Jurkat, Clone E6-1 (cell line): ENCODE data around the gene ATF7IP2.
A peak's percentile ranks its signal among the peaks of the same experiment; 100 is the strongest.
"Not testable (repeated sequence)": the region's sequence is repeated elsewhere in the genome, so short reads cannot be mapped to it uniquely, and the experiment has no call there.

ENCODE experiments used
- DNase-seq: peaks from one replicate; pipeline ENCODE4 v3.0.0-alpha.2; 2011; ENCODE audit warnings: low read depth, low spot score
- H3K4me3 ChIP-seq: 2 replicates; pipeline ENCODE4 v1.5.1; 2011; ENCODE audit warnings: mild to moderate bottlenecking, low read length, control low read depth, moderate library complexity

ATF7IP2 gene

DNA sequence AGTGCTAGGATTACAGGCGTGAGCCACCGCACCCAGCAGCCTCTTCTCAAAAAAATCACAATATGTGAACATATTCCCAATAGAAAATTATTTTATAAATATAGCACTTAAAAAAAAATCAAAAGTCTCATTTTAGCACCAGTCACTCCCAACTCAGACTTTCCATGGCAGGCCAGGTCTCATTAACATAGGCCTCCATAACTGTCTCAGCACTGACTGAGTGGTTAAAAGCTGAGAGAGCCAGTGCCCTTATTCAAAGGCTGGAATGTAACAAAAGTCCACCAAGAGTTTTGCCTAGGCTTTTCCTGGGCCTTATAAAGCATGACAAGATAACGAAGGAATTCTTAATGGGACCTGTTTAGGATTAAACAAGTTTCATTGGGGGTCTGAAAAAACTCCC is 114.7 kb downstream of the ATF7IP2 start:
- DNase-seq = no peak
- no peak overlapping the region for H3K4me3 ChIP-seq

DNA sequence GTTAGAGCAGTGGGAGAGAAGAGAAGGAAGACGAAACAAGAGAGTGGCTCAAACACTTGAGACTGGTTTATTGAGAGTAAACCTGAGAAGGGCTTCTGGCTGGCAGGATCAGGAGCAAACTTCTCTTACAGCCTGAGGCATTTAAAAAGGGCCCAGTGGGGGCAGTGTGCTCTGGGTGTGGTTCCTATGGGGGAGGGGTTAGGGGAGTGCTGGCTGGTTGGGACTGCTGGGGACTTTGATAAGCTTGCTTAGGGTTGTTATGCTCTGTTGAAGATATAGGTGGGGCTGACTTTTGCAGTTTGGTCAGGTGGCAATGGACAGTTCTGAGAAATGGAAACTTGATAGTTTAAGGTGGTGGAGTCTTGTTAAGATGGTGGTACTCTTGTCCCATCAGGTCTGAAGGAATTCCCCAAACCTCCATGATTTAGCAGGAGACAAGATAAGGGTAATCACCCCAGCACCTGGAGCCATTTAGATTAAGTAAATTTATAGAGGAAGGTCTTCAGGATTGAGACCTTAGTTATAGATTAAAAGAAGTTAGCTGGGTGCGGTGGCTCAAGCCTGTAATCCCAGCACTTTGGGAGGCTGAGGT is 115.3 kb downstream of the ATF7IP2 start:
- peak; percentile 29 for DNase-seq
- H3K4me3 ChIP-seq = no peak overlapping the region

DNA sequence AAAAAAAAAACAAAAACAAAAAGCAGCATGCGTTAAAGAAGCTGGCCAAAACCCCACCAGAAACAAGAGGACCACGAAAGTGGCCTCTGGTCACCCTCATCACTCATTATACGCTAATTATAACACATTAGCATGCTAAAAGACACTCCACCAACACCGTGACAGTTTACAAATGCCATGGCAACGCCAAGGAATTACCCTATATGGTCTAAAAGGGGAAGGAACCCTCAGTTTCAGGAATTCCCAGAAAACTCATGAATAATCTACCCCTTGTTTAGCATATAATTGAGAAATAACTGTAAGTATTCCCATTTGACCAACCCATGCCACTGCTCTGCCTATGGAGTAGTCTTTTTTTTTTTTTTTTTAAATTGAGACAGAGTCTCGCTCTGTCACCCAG is 116.9 kb downstream of the ATF7IP2 start:
- DNase-seq = no peak
- H3K4me3 ChIP-seq = no peak overlapping the region

GRCh38 chr16:10504404-10504885 is 118.6 kb downstream of the ATF7IP2 start:
- no peak for DNase-seq
- H3K4me3 ChIP-seq = no peak overlapping the region

DNA sequence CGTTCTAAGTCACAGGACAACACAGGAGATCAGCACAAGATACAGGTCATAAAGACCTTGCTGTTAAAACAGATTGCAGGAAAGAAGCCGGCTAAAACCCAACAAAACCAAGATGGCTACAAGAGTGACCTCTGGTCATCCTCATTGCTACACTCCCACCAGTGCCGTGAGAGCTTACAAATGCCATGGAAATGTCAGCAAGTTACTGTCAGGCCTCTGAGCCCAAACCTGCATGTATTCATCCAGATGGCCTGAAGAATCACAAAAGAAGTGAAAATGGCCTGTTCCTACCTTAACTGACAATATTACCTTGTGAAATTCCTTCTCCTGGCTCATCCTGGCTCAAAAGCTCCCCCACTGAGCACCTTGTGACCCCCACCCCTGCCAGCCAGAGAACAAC is 119.4 kb downstream of the ATF7IP2 start:
- H3K4me3 ChIP-seq, DNase-seq: not testable (repeated sequence)

DNA sequence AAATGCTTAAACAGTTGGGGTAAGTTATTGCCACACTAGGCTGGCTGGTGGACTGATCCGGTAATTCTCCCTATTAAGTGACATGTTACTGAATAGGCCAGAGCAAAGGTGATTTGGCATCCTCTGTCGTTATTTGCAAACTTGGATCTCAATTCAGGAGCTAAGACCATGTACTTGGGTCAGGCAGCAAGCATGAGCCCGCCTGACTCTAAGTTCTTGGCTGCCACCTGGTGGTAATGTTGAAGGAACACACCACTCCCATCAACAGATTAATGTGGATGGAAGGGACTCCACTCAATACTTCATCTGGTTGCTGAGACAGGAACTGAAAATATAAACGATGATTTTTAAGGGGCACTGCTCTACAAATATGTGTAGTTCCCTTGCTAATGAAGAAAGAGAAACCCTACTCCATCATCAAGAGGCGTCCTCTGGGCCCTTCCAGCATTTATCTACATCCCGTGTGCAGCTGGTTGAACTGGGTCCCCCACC is 123.7 kb downstream of the ATF7IP2 start:
- peak; percentile 76 for DNase-seq
- H3K4me3 ChIP-seq = no peak overlapping the region

GRCh38 chr16:10510279-10510678 is 124.4 kb downstream of the ATF7IP2 start:
- DNase-seq = no peak
- no peak overlapping the region for H3K4me3 ChIP-seq

DNA sequence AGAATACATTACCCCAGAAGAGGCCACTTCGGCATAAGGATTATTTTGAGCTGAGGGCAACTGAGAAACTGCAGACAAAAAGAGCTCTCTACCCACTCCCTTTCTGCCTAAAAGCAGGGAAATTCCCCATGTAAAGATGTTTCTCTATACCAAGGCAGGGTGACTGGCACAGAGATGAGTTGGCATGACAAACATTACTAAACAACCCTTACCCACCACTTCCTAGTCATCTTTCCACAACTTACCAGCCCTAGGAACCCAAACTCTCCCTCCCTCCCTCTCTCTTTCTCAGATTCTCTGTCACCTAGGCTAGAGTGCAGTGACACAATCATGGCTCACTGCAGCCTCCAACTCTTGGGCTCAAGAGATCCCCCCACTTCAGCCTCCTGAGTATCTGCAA is 126.0 kb downstream of the ATF7IP2 start:
- no peak overlapping the region for H3K4me3 ChIP-seq
- DNase-seq = no peak

DNA sequence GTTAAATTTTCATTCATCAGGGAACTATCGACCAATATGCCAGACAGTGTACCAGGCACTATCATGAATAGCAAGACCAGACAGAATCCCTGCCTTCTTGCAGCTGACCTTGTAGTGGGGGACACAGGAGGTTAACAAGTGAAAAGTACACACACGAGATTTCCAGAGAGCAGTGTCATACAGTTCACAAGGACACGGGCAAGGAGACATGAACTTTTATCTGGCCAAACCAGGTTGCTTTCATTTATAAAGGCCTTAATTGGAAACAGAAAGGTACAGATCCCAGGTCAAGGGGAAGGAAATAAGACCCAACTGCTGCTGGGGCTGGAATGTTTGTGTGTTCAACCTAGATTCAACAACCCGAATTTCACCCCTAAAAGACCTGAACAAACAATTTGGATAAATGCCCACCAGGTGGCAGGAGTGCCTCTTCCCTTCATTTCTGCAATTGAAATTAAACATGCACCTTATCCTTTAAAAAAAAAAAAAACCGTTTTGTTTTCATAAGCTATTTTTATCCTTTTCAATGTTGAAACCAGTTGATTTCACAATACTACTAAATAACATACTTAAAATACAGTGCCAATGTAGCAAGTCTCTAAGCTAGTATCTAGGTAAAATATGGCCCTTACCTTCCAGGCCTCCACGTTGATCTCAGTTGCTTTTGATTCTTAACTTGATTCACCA is 128.7 kb downstream of the ATF7IP2 start:
- H3K4me3 ChIP-seq = no peak overlapping the region
- peak; percentile 35 for DNase-seq

GRCh38 chr16:10517868-10518267 is 132.0 kb downstream of the ATF7IP2 start:
- no peak for DNase-seq
- no peak overlapping the region for H3K4me3 ChIP-seq

DNA sequence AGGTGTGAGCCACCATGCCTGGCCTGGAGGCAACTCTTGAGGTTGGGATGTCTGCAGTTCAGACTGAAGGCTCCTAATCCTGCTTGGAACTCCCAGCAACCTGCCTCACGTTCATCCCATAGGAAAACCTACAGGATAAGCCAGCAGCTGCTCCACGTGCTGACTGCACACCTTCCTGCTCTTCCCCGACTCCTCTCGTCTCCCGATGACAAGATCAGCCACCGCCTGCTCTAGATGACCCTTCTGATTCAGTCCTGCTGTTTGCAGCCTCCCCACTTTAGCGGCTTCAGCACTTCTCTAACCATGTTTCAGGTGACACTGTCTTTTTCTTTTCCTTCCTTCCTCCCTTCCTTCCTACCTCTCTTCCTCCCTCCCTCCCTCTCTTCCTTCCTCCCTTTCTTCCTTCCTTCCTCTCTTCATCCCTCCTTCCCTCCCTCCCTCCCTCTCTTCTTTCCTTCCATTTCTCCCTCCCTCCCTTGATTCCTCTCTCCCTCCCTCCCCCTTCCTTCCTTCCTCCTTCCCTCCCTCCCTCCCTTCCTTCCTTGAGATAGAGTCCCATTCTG is 132.7 kb downstream of the ATF7IP2 start:
- H3K4me3 ChIP-seq = no peak overlapping the region
- DNase-seq = no peak

DNA sequence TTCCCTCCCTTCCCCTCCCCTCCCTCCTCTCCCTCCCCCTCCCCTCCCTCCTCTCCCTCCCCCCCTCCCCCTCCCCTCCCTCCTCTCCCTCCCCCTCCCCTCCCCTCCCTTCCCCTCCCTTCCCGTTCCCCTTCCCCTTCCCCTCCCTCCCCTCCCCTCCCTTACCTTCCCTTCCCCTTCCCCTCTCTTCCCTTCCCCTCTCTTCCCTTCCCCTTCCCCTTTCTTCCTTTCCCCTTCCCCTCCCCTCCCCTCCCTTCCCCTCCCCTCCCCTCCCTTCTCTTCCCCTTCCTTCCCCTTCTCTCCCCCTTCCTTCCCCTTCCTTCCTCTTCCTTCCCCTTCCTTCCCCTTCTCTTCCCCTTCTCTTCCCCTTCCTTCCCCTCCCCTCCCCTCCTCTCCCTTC is 133.4 kb downstream of the ATF7IP2 start:
- H3K4me3 ChIP-seq = no peak overlapping the region
- DNase-seq = no peak

GRCh38 chr16:10519929-10520868 is 134.3 kb downstream of the ATF7IP2 start:
- no peak for DNase-seq

DNA sequence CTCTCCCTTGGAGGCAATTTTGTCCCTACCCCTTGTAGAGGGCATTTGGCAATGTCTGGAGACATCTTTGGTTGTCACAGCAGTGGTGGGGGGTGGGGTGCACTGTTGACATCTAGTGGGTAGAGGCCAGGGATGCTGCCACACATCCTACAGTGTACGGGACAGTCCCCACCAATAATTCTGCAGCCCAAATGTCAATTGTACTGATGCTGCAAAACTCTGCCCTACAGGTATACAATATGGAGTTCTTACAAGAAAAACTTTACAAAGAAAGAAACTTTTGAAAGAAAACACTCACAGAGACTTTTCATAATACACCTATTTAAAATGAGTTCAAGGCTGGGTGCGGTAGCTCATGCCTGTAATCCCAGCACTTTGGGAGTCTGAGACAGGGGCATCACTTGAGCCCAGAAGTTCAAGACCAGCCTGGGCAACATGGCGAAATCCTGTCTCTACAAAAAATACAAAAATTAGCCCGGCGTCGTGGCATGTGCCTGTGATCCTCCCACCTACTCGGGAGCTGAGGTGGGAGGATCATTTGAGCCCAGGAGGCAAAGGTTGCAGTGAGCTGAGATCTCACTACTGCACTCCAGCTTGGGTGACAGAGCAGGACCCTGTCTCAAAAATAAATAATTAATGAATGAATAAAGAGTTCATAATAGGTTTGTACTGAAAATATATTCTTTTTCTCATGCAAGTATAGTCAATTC is 135.2 kb downstream of the ATF7IP2 start:
- no peak for DNase-seq
- no peak overlapping the region for H3K4me3 ChIP-seq

More at GRCh38 chr16:10519929-10520868, 134.3 kb downstream of the ATF7IP2 start:
- no peak overlapping the region for H3K4me3 ChIP-seq

GRCh38 chr16:10521681-10522274 is 135.9 kb downstream of the ATF7IP2 start:
- peak; percentile 42 for DNase-seq
- no peak overlapping the region for H3K4me3 ChIP-seq

DNA sequence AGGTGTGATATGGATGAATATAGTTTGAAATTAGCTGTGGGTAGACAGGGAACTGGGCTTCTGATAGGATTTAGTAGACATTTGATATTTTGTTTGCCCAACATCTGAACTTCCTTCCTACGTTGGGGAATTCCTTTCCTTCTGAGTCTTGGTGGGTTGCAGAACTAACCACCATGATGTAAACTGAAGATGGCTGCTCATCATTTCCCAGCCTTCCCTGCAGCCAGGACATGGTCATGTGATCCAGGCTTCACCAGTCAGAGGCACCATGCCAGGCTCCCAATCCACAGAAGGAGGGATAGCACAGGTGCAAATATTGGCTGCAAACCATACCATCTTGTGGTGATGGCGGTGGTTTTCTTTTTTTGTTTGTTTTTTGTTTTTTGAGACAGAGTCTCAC is 137.1 kb downstream of the ATF7IP2 start:
- H3K4me3 ChIP-seq = no peak overlapping the region
- peak; percentile 8 for DNase-seq

DNA sequence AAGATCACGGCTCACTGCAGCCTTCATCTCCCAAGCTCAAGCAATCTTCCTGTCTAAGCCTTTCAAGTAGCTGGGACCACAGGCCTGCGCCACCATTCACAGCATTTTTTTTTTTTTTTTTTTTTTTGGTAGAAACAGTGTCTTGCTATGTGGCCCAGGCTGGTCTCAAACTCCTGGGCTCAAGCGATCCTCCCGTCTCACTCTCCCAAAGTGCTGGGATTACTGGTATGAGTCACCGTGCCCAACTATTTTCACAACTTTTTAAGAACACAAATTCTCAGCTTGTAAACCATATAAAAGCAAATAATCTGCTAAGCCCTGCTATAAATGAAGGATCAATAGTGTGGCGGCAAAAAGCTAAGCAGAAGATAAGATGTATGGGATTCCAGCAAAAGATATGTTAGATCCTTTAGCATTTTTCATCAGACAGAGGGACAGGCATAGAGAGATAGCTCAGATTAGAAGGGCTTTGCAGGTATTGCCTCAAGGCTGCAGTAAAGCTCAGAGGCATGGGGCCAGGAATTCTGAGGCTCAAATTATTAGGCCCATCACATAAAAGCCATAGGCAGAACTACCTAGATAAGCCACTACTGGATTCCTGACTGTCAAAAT is 139.5 kb downstream of the ATF7IP2 start:
- no peak for DNase-seq
- no peak overlapping the region for H3K4me3 ChIP-seq

GRCh38 chr16:10526962-10527361 is 141.1 kb downstream of the ATF7IP2 start:
- no peak for DNase-seq
- H3K4me3 ChIP-seq = no peak overlapping the region
